Measurements from ENCODE around the gene CCDC27.
"Not testable (repeated sequence)": the region's sequence is repeated elsewhere in the genome, so short reads cannot be mapped to it uniquely, and the experiment has no call there.

The CCDC27 gene

GRCh38 chr1:3717715-3718601 lies 34.3 kb upstream of the CCDC27 start:
- no peak for DNase-seq (ENCODE audit: low read depth)
- TF ChIP-seq CTCF (IDR thresholded peaks at IDR 0.05; ENCODE audit: low read depth, low read length, missing control alignments), result no peak
- no peak overlapping the region for H3K4me3 ChIP-seq (ENCODE audit: low read depth, low read length)

- no peak for DNase-seq (ENCODE audit: low read depth)
- TF ChIP-seq CTCF (IDR thresholded peaks at IDR 0.05; ENCODE audit: low read depth, low read length, missing control alignments), result no peak
- H3K4me3 ChIP-seq (ENCODE audit: low read depth, low read length), result no peak overlapping the region
These were observed 33.5 kb upstream of the CCDC27 start for GRCh38 chr1:3718764-3719163.

GRCh38 chr1:3721955-3722465 lies 30.2 kb upstream of the CCDC27 start:
- no peak for TF ChIP-seq CTCF (IDR thresholded peaks at IDR 0.05; ENCODE audit: low read depth, low read length, missing control alignments)
- no peak overlapping the region for H3K4me3 ChIP-seq (ENCODE audit: low read depth, low read length)
- no peak for DNase-seq (ENCODE audit: low read depth)

- no peak overlapping the region for H3K4me3 ChIP-seq (ENCODE audit: low read depth, low read length)
- DNase-seq (ENCODE audit: low read depth), result no peak
- no peak for TF ChIP-seq CTCF (IDR thresholded peaks at IDR 0.05; ENCODE audit: low read depth, low read length, missing control alignments)
These were observed 29.4 kb upstream of the CCDC27 start for GRCh38 chr1:3722846-3723245.

GRCh38 chr1:3724416-3725030 lies 27.7 kb upstream of the CCDC27 start:
- peak; percentile 96 for TF ChIP-seq CTCF (IDR thresholded peaks at IDR 0.05; ENCODE audit: low read depth, low read length, missing control alignments)
- not testable (repeated sequence) for H3K4me3 ChIP-seq (ENCODE audit: low read depth, low read length)
- DNase-seq (ENCODE audit: low read depth), result peak; percentile 33

GRCh38 chr1:3725366-3725765 lies 26.9 kb upstream of the CCDC27 start:
- H3K4me3 ChIP-seq (ENCODE audit: low read depth, low read length), result no peak overlapping the region
- no peak for DNase-seq (ENCODE audit: low read depth)
- no peak for TF ChIP-seq CTCF (IDR thresholded peaks at IDR 0.05; ENCODE audit: low read depth, low read length, missing control alignments)

Data from GM12864 (cell line).